Epithelial cell of esophagus (primary cell): ENCODE measurements around the gene GAB2.

ENCODE experiments used
- DNase-seq: peaks from one replicate; pipeline ENCODE4 v3.0.0; 2010; ENCODE audit warnings: low read depth
- H3K4me3 ChIP-seq: 2 replicates; pipeline ENCODE4 v1.5.1; 2011; ENCODE audit warnings: mild to moderate bottlenecking, low read length, control low read depth
- TF ChIP-seq, protein P1 (sequence below): IDR thresholded peaks from 2 replicates; pipeline ENCODE4 v1.5.1; 2011; ENCODE audit warnings: low read depth, mild to moderate bottlenecking, low read length, control low read depth, inconsistent platforms; ENCODE audit not compliant: insufficient read depth; ENCODE audit errors: missing control alignments

Gene GAB2

GRCh38 chr11:78199015-78199652 lies 218.5 kb downstream of the GAB2 start:
- no peak for DNase-seq
- no peak overlapping the region for H3K4me3 ChIP-seq
- TF ChIP-seq, protein P1, sequence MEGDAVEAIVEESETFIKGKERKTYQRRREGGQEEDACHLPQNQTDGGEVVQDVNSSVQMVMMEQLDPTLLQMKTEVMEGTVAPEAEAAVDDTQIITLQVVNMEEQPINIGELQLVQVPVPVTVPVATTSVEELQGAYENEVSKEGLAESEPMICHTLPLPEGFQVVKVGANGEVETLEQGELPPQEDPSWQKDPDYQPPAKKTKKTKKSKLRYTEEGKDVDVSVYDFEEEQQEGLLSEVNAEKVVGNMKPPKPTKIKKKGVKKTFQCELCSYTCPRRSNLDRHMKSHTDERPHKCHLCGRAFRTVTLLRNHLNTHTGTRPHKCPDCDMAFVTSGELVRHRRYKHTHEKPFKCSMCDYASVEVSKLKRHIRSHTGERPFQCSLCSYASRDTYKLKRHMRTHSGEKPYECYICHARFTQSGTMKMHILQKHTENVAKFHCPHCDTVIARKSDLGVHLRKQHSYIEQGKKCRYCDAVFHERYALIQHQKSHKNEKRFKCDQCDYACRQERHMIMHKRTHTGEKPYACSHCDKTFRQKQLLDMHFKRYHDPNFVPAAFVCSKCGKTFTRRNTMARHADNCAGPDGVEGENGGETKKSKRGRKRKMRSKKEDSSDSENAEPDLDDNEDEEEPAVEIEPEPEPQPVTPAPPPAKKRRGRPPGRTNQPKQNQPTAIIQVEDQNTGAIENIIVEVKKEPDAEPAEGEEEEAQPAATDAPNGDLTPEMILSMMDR: no peak

GRCh38 chr11:78197816-78198215 lies 219.8 kb downstream of the GAB2 start:
- TF ChIP-seq, protein P1: no peak
- no peak for DNase-seq
- H3K4me3 ChIP-seq: no peak overlapping the region

DNA sequence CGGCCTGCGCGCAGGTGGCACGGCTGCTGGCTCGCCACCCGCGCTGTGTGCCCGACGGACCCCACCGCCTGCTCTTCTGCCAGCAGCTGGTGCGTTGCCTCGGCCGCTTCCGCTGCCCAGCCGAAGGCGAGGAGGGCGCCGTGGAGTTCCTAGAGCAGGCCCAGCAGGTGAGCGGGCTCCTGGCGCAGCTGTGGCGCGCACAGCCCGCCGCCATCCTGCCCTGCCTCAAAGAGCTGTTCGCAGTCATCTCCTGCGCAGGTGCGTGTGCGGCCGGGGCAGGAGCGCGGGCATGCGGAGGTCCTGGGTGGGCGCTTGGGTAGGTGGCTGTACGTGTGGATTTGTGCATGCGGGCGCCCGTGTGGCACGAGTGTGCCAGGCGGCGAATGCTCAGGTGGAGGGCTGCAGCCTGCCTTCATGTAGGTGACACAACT lies 220.9 kb downstream of the GAB2 start:
- TF ChIP-seq, protein P1: no peak
- no peak overlapping the region for H3K4me3 ChIP-seq

DNA sequence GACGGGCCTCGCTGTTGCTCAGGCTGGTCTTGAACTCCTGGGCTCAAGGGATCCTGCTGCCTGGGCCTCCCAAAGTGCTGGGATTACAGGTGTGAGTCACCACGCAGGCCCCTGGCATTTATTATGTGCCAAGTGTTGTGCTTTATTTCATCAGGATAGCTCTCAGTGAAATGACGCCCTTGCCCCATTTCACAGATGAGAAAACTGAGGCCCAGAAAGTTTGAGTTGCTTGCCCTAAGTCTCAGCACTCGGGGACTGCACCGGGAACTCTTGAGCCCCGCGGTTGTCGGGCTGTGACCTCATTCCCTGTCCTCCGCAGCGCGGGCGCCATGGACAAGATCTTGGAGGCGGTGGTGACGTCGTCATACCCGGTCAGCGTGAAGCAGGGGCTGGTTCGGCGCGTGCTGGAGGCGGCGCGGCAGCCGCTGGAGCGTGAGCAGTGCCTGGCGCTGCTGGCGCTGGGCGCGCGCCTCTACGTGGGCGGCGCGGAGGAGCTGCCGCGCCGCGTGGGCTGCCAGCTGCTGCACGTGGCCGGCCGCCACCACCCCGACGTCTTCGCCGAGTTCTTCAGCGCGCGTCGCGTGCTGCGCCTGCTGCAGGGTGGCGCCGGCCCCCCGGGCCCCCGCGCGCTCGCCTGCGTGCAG lies 221.6 kb downstream of the GAB2 start:
- H3K4me3 ChIP-seq: no peak overlapping the region
- TF ChIP-seq, protein P1: no peak
- no peak for DNase-seq

More for the DNA sequence above, 220.9 kb downstream of the GAB2 start:
- DNase-seq: no peak

DNA sequence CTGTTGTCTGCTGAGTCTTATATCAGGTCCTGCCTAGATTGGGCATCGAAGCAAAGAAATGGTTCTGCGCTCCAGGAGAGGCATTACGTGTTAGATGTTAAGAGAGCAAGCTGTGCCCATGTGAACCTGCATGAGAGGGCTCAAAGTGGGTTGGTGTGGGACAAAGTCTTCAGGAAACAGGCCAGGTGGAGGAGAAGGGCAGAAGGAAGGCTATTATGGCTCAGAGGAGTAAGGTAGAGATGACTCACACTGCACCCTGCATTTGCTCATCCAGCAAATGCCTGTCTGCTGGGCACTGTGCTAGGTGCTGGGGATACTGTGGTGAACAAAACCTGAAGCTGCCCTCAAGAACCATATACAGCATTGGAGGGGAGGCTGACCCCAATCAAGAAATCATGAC lies 223.1 kb downstream of the GAB2 start:
- TF ChIP-seq, protein P1: no peak
- peak; percentile 69 for DNase-seq

GRCh38 chr11:78193806-78194205 lies 223.8 kb downstream of the GAB2 start:
- TF ChIP-seq, protein P1: no peak
- H3K4me3 ChIP-seq: no peak overlapping the region
- DNase-seq: no peak

More for the DNA sequence above, 223.1 kb downstream of the GAB2 start:
- H3K4me3 ChIP-seq: no peak overlapping the region
